HG02852 (cell line): ENCODE data around the gene SHC4.
"Not testable (repeated sequence)": the region's sequence is repeated elsewhere in the genome, so short reads cannot be mapped to it uniquely, and the experiment has no call there.

Source experiments
- ATAC-seq: cut with Tn5 transposase; IDR thresholded peaks from one replicate; pipeline ENCODE4 v1.9.1; 2021; ENCODE audit warnings: mild to moderate bottlenecking, moderate library complexity; ENCODE audit not compliant: unreplicated experiment

The SHC4 gene

GRCh38 chr15:48802257-48802656, 161.5 kb downstream of the SHC4 start:
- no peak for ATAC-seq

- no peak for ATAC-seq
Measured at GRCh38 chr15:48800811-48801455, 162.8 kb downstream of the SHC4 start.

DNA sequence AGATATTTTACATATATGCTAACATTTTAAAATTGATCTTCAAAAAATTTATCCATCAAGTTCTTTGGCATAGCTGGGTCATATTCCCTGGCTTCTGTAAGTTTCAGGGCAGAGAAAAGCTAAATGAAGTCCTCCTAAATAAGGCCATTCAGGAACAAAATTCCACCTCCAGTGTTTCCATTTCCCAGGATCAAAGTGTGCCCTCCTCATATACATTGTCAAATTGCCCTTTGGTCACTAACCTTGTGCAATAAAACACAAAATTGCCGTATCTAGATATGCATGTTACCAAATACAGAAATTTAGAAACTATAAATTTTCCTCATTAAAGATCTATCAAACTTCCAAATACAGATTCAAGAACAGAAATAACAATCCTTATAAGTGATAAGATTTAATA, 163.5 kb downstream of the SHC4 start:
- ATAC-seq: no peak

DNA sequence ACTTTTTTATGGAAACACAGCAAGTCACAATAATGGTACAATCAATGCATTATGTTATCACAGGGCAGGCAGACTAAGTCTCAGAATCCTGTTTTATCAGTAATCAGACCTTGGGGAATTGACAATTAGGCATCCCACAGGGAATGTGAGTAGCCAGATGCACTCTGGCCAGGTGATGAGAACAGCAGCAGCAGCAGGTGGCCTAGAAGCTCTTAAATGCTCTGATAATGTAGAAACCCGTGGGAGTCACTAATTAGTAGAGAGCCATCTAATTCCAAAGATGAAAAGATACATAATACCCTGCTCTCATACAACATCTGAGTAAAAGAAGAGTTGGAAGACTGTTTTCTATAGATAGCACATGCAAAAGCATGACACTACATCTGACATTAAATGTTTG, 165.4 kb downstream of the SHC4 start:
- ATAC-seq: no peak

DNA sequence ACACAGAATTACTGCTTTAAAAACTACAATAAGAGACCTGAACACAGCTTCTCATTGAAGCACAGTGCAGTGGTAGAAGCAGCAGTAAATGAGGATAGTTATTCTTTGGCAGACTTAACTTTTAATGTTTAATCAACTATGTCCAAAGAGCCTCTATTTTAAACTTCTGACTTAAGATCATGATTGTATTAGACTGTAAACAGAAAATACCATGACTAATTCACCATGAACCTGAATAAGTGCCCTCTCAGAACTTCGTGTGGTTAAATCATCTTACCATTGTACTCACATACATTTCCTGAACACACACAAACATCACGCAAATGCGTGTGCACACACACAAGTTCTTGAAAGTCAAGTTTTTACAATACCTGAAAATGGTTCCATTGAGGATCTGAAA, 166.8 kb downstream of the SHC4 start:
- no peak for ATAC-seq

- no peak for ATAC-seq
Measured at GRCh38 chr15:48796521-48796920, 167.2 kb downstream of the SHC4 start.

- ATAC-seq: no peak
Measured at GRCh38 chr15:48795901-48796300, 167.8 kb downstream of the SHC4 start.

GRCh38 chr15:48794697-48795134, 169.0 kb downstream of the SHC4 start:
- ATAC-seq: peak; percentile 98

DNA sequence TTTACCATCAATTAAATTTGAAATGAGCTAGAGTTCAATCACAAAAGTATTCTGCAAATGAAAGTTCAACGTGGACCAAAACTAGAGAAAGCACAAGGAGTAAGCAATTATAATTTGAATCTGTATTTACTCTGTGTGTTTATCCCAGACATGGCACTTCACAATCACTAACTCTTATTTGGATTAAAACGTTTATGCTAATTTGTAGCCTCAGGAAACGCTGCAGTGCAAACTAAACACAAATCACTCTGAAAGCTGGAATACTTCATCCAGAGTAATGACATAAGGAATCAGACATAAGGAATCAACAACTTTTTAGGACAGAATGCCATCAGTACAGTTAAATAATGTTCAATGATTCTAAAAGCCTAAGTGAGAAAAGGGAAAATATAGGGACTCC, 171.3 kb downstream of the SHC4 start:
- no peak for ATAC-seq

GRCh38 chr15:48790466-48791115, 173.1 kb downstream of the SHC4 start:
- ATAC-seq: not testable (repeated sequence)

DNA sequence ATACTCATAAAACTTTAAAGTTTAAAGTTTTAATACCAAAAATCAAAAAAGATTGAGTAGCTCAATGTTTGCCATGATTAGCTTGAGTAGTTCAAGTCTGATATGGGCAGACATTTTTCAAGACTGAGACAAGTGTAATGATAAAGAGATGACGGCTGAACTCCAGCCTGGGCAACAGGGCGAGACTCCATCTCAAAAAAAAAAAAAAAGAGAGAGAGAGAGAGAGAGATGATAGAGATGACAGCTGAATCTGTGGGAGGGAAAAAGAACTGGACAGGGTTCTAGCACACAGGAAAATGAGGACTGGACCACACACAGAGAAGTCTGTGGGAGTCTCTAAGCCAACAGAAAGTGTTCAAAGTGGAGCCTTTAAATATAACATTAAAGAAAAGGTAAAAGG, 178.0 kb downstream of the SHC4 start:
- ATAC-seq: no peak

DNA sequence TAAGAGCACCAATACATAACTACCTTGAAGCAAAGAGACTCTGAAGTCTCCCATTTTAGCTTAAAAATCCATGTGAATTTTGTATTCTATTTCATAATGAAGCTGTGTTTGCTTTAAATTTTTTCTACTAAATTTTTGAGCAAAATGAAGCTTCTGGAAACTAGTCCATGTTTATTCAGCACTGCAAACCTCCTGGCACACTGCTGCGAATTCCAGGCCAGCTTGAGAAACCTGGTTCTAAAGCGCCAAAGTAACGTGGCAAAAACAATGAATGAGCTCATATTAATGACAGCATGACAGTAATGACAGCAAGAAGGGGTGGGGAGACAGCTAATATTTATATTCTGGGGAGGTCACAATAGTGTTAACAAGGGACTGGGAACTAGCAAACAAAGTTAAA, 178.5 kb downstream of the SHC4 start:
- no peak for ATAC-seq

GRCh38 chr15:48784756-48785155, 179.0 kb downstream of the SHC4 start:
- no peak for ATAC-seq

GRCh38 chr15:48782911-48783310, 180.8 kb downstream of the SHC4 start:
- no peak for ATAC-seq

DNA sequence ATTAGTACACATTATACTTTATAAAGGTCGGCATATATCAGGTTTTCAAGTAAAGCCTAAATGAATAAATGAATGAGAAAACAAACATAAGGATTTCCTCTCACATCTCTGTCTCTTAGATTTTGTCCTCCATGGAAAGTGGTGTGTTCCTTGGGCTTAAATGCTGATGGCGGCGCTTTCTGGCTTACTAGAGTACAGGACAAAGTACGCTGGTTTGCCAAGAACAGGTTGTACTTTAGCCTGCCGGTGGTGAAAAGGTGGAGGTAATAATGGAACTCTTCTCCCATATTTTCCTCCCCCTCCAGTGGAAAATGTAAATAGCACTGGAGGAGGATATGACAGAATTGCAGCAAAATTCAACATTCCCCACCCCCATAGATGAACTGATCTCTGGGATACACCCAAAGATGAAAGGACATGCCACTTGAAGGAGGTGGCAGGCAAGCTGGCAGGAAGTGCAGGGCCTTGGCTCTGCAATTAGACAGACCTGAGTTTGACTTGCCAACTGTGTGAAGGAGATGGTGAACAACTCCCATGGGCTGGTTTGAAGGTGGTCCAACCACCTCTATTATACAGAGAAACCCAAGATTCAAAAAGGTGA, 182.1 kb downstream of the SHC4 start:
- no peak for ATAC-seq

DNA sequence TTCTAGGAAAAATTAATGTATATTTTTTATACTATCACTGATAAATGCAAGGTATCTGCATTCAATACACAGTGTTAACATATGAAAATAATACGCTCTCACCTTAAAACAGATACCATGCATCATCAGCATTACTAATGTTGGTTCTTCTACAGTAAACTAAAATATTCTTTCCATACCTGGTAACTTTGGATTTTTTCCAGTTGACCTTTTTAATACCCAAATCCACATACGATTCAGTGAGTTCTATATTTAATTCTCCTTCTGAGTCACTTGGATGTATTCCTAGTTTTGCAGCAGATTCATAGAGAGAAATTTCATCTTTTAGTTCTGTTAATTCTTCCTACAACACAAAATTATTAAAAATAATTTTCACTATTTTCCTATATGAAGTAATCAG, 182.7 kb downstream of the SHC4 start:
- ATAC-seq: no peak

GRCh38 chr15:48778331-48778730, 185.4 kb downstream of the SHC4 start:
- ATAC-seq: no peak

DNA sequence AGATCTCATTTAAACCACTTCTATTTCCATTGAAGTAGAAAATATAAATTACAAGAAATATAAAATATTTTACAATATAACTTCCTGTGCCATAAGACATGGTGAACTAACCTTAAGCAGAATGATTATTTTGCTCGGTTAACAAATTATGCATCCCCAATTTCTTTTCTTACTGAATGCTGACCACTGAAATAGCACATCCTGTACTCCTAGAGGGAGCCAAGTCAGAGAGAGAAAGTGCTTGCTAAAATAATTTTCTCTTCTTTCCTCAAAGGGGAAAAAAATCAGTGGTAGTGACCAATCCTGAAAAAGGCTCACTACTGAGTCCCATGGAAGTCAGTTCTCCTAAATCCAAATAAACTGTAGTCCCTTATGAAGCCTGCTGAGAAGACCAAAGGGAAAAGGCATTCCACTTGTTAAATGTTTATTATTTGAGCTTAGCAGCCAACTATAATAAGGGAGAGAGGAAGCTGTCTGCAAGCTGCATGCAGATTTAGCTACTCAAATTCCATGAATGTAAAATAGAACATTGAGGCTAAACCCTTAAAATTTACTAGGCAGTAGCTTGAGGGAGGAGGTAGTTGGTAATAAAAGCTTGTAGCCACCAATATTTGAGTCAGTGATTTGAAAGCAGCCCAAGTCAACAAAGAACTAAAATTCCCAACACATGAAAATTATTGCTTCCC, 185.9 kb downstream of the SHC4 start:
- no peak for ATAC-seq

DNA sequence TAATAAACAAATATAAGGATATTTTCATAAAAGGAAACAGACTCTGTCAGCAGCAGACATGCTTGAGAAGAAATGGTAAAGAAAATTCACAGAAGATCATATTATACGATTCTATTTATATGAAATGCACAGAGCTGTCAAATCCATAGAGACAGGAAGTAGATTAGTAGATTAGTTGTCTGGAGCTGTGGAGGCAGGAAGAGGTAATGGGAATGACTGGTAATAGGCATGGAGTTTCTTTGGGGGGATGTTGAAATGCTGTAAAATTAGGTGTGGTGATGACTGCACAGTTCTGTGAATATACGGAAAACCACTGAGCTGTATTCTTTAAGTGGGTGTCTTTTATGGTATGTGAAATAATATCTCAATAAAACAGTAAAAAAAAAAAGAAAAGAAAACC, 188.2 kb downstream of the SHC4 start:
- no peak for ATAC-seq

- no peak for ATAC-seq
Measured at GRCh38 chr15:48774484-48774883, 189.2 kb downstream of the SHC4 start.
